MM.1S (cell line): ENCODE results near the gene FETUB.

Source experiments
- CTCF ChIP-seq: fragments of 300-600 bp; sonication (generic); IDR thresholded peaks from 2 replicates; pipeline ENCODE4 v1.5.1; 2016; ENCODE audit warnings: antibody characterized with exemption, low read length, mixed read lengths
- EZH2phosphoT487 ChIP-seq: fragments of 300-600 bp; sonication (generic); IDR thresholded peaks from 2 replicates; pipeline ENCODE4 v1.6.1; 2018; ENCODE audit warnings: antibody characterized with exemption, low read length

GRCh38 chr3:186643493-186643892, 3.3 kb downstream of the FETUB start:
- no peak for TF ChIP-seq CTCF
- TF ChIP-seq EZH2phosphoT487 = no peak
